BJ (cell line): ENCODE results near the gene ATP9B. TPM values are rescaled to one million over a fixed set of nuclear protein-coding genes. Genes with fewer than 3 reads are reported as not detected.

Experiments
- CTCF ChIA-PET: fragments of 350-600 bp; formaldehyde crosslinking; extraction: SDS; loops from one replicate; lab custom pipeline; 2021; ENCODE audit warnings: antibody characterized with exemption, inconsistent platforms; lab: Yijun Ruan, JAX
- POLR2A ChIA-PET: fragments of 300-600 bp; sonication (Branson Sonifier 250); formaldehyde crosslinking; extraction: SDS; loops from one replicate; lab custom pipeline; 2021; ENCODE audit warnings: antibody characterized with exemption; lab: Charles Lee
- DNase-seq: peaks from one replicate; pipeline ENCODE4 v3.0.0-alpha.2; 2011; ENCODE audit warnings: low read depth
- H3K27me3 ChIP-seq: 2 replicates; pipeline ENCODE4 v1.6.0; 2011; ENCODE audit warnings: low read length; ENCODE audit not compliant: control insufficient read depth, insufficient read depth
- H3K36me3 ChIP-seq: 2 replicates; pipeline ENCODE4 v1.5.1; 2011; ENCODE audit warnings: low read length; ENCODE audit not compliant: control insufficient read depth, insufficient read depth
- H3K4me3 ChIP-seq: 2 replicates; pipeline ENCODE4 v1.5.1; 2011; ENCODE audit warnings: low read depth, mild to moderate bottlenecking, control low read depth, low read length
- polyA plus RNA-seq: library from polyadenylated mRNA; depleted of rRNA; stranded (reverse); fragments of >200 nt; gene quantifications from 2 replicates; pipeline ENCODE4 v1.2.3, GENCODE V29; 2011; rRNA removed
- TF ChIP-seq, protein P1 (sequence below): IDR thresholded peaks from 2 replicates; pipeline ENCODE4 v1.5.1; 2011; ENCODE audit warnings: low read depth, mild to moderate bottlenecking, control low read depth, inconsistent platforms, low read length, moderate library complexity; ENCODE audit not compliant: insufficient read depth

Gene ATP9B
- polyA plus RNA-seq, 1 experiment: 17.4 TPM

DNA sequence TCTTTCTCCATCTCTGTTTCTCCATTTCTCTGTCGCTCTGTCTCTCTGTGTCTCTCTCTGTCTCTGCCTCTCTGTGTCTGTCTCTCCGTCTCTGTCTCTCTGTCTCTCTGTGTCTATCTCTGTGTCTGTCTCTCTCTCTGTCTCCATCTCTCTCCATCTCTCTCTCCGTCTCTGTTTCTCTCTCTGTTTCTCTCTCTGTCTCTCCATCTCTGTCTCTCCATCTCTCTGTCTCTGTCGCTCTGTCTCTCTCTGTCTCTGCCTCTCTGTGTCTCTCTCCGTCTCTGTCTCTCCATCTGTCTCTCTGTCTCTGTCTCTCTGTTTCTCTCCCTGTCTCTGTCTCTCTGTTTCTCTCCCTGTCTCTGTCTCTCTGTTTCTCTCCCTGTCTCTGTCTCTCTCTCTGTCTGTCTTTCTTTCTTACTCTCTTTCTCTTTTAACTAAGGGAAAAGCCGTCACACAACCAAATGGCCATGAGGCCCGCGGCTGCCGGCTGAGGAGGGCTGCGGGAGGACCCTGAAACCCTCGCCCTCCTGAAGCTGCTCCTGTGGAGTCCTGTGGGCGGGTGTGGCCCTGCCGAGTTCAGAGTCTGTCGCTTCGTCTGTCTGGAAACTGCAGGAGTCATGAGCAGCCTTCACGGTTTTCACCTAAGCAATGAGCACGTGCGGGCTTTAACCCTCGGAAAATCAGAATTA, 355.8 kb downstream of the ATP9B start:
- TF ChIP-seq, protein P1, sequence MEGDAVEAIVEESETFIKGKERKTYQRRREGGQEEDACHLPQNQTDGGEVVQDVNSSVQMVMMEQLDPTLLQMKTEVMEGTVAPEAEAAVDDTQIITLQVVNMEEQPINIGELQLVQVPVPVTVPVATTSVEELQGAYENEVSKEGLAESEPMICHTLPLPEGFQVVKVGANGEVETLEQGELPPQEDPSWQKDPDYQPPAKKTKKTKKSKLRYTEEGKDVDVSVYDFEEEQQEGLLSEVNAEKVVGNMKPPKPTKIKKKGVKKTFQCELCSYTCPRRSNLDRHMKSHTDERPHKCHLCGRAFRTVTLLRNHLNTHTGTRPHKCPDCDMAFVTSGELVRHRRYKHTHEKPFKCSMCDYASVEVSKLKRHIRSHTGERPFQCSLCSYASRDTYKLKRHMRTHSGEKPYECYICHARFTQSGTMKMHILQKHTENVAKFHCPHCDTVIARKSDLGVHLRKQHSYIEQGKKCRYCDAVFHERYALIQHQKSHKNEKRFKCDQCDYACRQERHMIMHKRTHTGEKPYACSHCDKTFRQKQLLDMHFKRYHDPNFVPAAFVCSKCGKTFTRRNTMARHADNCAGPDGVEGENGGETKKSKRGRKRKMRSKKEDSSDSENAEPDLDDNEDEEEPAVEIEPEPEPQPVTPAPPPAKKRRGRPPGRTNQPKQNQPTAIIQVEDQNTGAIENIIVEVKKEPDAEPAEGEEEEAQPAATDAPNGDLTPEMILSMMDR: no peak
- CTCF ChIA-PET: interaction anchor here (0.9 kb wide), 1 partner anchor 14 kb away, joined by 3 read pairs; no protein-coding TSS in a partner anchor
- no peak for DNase-seq
- H3K27me3 ChIP-seq: no peaks in the 10 kb centered on the region; the same call in 1 of the 2 replicates
- POLR2A ChIA-PET: no interaction called here
- H3K36me3 ChIP-seq: no peaks in the 10 kb centered on the region; the same call in 1 of the 2 replicates
- H3K4me3 ChIP-seq: no peak overlapping the region

DNA sequence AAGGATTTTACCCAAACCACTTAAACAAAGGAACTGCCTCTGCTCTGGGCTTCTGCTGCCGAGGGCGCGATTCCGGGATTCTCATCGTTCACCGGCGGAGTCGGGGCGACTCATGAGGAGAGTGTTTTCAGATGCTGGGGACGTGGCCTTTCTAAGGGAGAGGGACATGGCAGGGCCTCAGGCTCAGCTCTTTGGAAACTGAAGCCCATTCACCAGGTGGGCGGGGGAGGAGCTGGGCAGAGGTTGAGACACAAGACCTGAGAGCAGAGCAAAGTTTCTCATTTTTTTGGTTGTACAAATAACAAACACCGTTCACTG, 356.3 kb downstream of the ATP9B start:
- CTCF ChIA-PET: interaction anchor here (0.9 kb wide), 1 partner anchor 14 kb away, joined by 3 read pairs; no protein-coding TSS in a partner anchor
- no peaks in the 10 kb centered on the region; the same call in 1 of the 2 replicates for H3K27me3 ChIP-seq
- no peak for DNase-seq
- TF ChIP-seq, protein P1: no peak
- POLR2A ChIA-PET: no interaction called here
- no peak overlapping the region for H3K4me3 ChIP-seq
- no peaks in the 10 kb centered on the region; the same call in 1 of the 2 replicates for H3K36me3 ChIP-seq

DNA sequence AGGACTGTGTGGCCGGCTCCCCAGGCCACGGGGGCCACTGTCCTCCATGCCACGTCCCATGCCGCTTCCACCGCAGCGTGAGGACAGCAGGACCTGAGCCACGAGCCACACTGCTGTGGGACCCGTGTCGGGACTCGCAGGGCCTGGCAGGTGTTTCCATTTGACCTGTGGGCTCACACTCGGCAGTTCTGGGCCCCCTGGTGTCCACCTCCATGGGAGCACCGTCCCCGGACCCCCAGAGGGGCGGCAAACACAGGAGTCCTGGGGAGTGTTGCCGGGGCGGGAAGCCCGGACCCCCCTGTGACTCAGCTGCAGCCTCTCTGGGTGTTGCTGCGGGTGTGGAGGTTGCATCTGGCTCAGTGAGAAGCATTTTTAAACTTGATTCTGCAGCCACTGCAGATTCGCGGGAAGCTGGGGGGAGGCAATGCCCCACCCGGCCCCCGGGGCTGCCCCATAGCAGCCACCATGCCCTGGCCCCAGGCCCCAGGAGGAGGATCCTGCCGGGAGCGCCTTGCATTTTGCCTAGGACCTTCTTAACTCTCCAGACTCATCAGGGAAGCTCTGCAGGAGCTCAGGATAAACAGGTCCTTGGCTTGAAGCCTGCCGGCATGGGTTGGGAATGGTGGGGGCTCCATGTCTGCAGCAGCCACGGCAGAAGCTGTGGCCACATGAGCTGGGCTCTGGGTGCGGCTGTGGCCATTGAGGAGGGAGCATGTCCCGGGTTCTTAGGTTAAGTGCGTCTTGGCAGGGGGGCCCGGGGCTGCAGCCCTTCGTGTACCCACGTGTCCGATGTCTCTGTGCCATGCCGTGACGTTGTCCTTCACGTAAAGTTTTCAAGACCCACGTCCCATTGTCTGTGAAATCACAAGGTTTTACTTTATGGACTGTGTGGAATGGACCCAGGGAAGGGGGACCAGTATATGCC, 357.4 kb downstream of the ATP9B start:
- no peak overlapping the region for H3K4me3 ChIP-seq
- TF ChIP-seq, protein P1: no peak
- no peaks in the 10 kb centered on the region for H3K27me3 ChIP-seq
- no peaks in the 10 kb centered on the region for H3K36me3 ChIP-seq
- no peak for DNase-seq
- ChIA-PET POLR2A (no interaction called here), CTCF (no interaction called here)

GRCh38 chr18:79427368-79428225, 358.4 kb downstream of the ATP9B start:
- Histone ChIP-seq H3K27me3 (no peaks in the 10 kb centered on the region), H3K4me3 (no peak overlapping the region), H3K36me3 (no peaks in the 10 kb centered on the region)
- ChIA-PET POLR2A (no interaction called here), CTCF (no interaction called here)
- DNase-seq: no peak
- TF ChIP-seq, protein P1: no peak

Other genes starting within 250 kb of the ATP9B start
- not detected in 2 replicates for gene SALL3, start 89.6 kb upstream of the ATP9B start, polyA plus RNA-seq